ENCODE measurements around the gene ERG. TPM values are rescaled to one million over a fixed set of nuclear protein-coding genes. Genes with fewer than 3 reads are reported as not detected.

Gene ERG
- total RNA-seq, 2 donors from 2014 or later = not detected

DNA sequence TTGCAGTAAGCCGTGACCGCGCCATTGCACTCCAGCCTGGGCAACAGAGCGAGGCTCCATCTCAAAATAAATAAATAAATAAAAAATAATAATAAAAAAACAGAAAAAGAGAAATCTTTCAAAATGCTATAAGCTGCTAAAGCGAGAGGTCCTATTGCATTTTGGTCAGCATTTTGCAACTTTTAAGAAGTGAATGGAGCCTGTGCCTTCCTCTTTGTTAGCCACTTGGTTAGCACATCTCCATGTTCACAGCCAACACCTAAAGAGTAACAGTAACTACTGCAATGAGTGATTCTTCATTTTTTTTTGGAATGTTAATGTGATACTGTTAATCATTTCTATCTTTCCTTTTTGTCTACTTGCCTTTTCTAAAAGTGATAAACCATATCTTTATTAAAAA lies 80.6 kb downstream of the ERG start:
- H3K36me3 Mint-ChIP-seq (ENCODE audit: low read depth) = no peaks in the 10 kb centered on the region
- H3K27ac Mint-ChIP-seq = no peak overlapping the region
- H3K9me3 Mint-ChIP-seq = peaks cover 4% of the 10 kb centered on the region
- no peak overlapping the region for H3K4me3 Mint-ChIP-seq
- peaks cover 15% of the 10 kb centered on the region for H3K27me3 Mint-ChIP-seq
- H3K4me1 Mint-ChIP-seq = no peaks in the 10 kb centered on the region
- no peak for ATAC-seq (replicated peaks)

DNA sequence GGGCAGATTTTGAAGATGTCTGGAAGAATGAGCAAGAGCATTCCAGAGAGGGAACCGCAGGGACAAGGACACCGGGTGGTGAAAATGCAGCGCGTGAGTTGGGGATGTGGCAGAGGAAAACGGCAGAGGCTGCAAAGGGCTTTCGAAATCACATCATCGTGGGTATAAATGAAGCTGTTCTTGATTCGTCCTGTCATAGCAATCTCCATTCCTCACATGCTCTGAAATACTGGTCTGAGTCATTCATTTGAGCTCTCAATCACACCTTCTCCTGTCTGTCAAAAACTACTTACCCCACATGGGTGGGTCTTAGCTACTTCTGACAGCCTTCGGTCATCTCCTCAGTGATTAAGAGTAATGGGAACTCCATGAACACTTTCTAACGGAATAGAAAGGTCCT lies 81.5 kb downstream of the ERG start:
- Mint-ChIP-seq H3K27me3 (peaks cover 15% of the 10 kb centered on the region), H3K9me3 (peaks cover 4% of the 10 kb centered on the region), H3K4me1 (no peaks in the 10 kb centered on the region), H3K36me3 (ENCODE audit: low read depth) (no peaks in the 10 kb centered on the region), H3K27ac (no peak overlapping the region), H3K4me3 (no peak overlapping the region)
- ATAC-seq (replicated peaks) = no peak

DNA sequence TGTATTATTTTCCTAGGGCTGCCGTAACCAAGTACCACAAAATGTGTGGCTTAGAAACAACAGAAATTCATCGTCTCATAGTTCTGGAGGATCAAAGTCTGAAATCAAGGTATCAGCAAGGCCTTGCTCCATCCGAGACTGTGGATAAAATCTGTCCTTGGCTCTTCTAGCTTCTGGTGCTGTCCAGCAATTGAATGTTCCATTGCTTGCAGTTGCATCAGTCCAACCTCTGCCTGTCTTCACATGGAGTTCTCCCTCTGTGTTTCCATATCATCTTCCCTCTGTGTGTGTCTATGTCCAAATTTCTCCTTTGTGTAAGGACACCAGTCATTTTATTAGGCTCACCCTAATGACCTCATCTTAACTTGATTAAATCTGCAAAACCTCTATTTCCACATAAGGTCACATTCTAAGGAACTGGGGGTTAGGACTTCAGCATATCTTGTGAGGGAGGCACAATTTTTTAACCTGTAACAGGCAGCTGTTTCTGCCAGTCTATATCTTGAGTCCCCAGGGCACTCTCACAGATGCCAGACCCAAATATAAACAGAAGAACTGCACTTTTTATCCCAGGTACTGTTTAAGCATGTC lies 84.2 kb downstream of the ERG start:
- H3K4me1 Mint-ChIP-seq = no peaks in the 10 kb centered on the region

DNA sequence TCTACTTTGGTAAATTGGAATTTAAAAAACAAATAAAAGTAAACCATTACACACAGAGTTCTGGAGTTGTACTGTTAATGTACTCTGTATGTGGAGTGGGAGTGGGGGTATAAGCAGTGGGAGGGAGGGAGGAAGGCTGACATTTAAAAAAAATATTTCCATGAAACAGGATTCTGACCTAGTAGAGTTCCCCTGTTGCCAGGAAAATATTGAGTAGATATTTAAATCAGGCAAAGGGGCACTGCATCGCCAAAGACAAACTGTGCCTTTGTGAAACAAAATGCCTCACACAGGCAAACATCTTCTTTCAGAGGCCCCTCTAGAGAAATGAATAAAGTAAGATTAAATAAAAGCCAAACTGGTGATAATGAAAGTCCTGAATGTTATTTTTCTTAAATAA lies 87.8 kb downstream of the ERG start:
- no peak for ATAC-seq (replicated peaks)
- peaks cover 4% of the 10 kb centered on the region for H3K9me3 Mint-ChIP-seq
- no peaks in the 10 kb centered on the region for H3K4me1 Mint-ChIP-seq
- no peak overlapping the region for H3K4me3 Mint-ChIP-seq
- no peaks in the 10 kb centered on the region for H3K36me3 Mint-ChIP-seq (ENCODE audit: low read depth)
- peaks cover 16% of the 10 kb centered on the region for H3K27me3 Mint-ChIP-seq
- no peak overlapping the region for H3K27ac Mint-ChIP-seq

More for the DNA sequence above, 84.2 kb downstream of the ERG start:
- Mint-ChIP-seq H3K27ac (no peak overlapping the region), H3K4me3 (no peak overlapping the region), H3K27me3 (peaks cover 15% of the 10 kb centered on the region), H3K36me3 (ENCODE audit: low read depth) (no peaks in the 10 kb centered on the region), H3K9me3 (peaks cover 4% of the 10 kb centered on the region)
- no peak for ATAC-seq (replicated peaks)

DNA sequence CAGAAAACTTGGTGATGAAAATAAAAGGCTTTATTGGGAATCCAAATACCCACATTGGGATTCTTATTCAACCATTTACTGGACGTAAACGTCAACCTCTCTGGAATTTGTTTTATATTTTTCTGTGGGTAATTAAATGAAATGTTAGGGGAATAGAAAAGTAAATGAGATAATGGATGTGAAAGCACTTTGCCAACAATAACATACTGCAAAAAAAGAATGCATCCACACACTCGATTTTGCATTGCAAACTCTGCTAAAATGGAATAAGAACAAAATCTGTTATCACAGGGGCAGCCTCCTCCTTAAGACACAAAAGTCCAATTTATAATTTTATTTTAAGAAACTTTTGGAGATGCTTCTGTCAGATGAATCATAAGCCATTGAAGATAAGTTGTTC lies 88.4 kb downstream of the ERG start:
- H3K27ac Mint-ChIP-seq = no peak overlapping the region
- no peak for ATAC-seq (replicated peaks)
- no peaks in the 10 kb centered on the region for H3K36me3 Mint-ChIP-seq (ENCODE audit: low read depth)
- peaks cover 4% of the 10 kb centered on the region for H3K9me3 Mint-ChIP-seq
- peaks cover 17% of the 10 kb centered on the region for H3K27me3 Mint-ChIP-seq
- H3K4me3 Mint-ChIP-seq = no peak overlapping the region
- H3K4me1 Mint-ChIP-seq = no peaks in the 10 kb centered on the region

DNA sequence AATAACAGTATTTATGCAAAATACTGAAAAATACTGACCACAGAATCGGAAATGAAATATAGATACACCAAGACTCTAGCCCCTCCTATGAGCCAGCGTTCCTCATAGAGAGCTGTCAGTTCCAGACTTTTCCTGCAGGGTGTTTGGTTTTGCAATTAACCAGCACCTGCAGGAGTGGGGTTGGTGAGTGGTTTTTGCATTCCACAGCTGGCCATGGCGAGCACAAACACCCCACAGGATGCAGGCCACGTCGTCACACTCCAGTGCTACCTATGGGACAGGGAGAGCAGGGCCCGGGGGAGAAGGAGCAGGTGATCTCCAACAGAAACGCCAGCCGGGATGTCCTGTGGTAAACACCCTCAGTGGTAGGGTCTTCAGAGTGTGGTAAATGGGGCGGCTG lies 94.1 kb downstream of the ERG start:
- Mint-ChIP-seq H3K4me3 (no peak overlapping the region), H3K36me3 (ENCODE audit: low read depth) (no peaks in the 10 kb centered on the region), H3K27ac (no peak overlapping the region), H3K4me1 (no peaks in the 10 kb centered on the region), H3K27me3 (peaks cover 24% of the 10 kb centered on the region), H3K9me3 (no peaks in the 10 kb centered on the region)
- no peak for ATAC-seq (replicated peaks)

DNA sequence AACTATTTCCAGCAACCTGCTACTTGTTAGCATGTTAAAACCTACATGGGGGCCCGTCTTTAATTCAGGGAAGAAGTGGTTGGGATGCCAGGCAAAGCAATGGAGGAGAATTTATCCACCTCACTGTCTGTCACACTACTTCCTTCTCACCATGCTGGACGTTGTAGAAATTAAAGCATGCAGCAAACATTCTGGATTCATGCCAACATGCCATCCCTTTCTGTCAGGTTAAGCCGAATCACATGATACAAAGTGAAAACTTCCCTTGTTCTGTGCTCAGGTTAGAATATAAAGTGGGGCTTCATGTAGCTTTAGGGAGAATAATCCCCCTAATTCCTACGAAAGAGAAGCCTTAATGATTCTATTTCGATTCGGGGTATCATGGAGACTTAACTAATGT lies 95.5 kb downstream of the ERG start:
- Mint-ChIP-seq H3K9me3 (no peaks in the 10 kb centered on the region), H3K27me3 (peaks cover 20% of the 10 kb centered on the region)
- ATAC-seq (replicated peaks) = no peak

DNA sequence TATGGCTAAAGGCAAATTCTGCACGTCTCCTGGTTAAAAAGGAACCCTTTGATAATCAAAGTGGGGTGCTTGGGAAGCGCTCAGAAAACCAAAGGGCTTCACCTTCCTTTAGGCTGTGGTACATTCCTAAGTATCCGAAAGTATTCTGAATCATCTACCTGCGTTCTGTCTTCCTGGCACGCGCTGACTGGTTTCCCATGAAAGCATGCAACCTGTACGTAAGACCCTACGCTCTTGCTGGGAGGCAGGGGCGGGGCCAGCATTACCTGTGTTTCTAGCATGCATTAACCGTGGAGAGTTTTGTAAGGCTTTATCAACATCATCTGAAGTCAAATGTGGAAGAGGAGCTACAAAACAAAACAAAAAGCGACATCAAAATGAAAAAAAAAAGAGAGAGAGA lies 96.0 kb downstream of the ERG start:
- Mint-ChIP-seq H3K36me3 (ENCODE audit: low read depth) (no peaks in the 10 kb centered on the region), H3K4me1 (no peaks in the 10 kb centered on the region), H3K9me3 (no peaks in the 10 kb centered on the region), H3K27ac (no peak overlapping the region), H3K4me3 (no peak overlapping the region), H3K27me3 (peaks cover 20% of the 10 kb centered on the region)
- ATAC-seq (replicated peaks) = no peak

More for the DNA sequence above, 95.5 kb downstream of the ERG start:
- Mint-ChIP-seq H3K36me3 (ENCODE audit: low read depth) (no peaks in the 10 kb centered on the region), H3K4me3 (no peak overlapping the region), H3K4me1 (no peaks in the 10 kb centered on the region), H3K27ac (no peak overlapping the region)

DNA sequence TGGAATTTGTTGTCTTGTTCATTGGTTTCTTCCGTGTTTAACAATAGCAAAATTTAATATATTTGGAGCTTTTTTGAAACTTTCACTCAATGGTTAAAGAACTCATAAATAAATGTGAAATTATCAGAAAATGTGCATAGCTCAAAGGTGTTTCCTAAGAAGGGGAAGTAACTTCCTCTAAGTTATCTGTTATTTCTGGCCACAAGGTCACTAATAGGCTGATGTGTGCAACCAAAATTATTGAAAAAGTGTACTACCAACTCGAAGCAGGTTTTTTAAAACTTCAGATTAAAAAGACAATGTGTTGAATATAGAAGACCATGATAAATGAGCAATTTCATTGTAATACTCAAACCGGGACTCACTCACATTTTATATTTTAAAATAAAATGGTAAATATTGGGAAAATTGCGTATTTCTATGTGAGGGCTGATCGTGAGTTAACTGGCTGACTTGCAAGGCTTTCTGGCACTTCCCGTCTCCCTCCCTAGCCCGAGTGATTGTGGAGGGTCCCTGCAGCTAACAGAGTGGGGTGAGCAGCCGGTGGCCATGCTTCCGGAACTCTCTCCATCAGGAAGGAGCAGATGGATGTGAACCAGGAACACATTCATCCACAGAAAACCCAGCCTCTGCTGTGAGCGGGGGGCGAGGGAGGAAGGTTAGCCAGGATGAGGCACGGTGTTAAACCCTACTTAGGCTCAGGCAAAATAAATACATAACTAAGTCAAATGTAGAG lies 96.9 kb downstream of the ERG start:
- H3K27ac Mint-ChIP-seq = no peak overlapping the region
- H3K9me3 Mint-ChIP-seq = no peaks in the 10 kb centered on the region
- no peak overlapping the region for H3K4me3 Mint-ChIP-seq
- H3K4me1 Mint-ChIP-seq = no peaks in the 10 kb centered on the region
- ATAC-seq (replicated peaks) = no peak
- H3K36me3 Mint-ChIP-seq (ENCODE audit: low read depth) = no peaks in the 10 kb centered on the region
- H3K27me3 Mint-ChIP-seq = peaks cover 27% of the 10 kb centered on the region

DNA sequence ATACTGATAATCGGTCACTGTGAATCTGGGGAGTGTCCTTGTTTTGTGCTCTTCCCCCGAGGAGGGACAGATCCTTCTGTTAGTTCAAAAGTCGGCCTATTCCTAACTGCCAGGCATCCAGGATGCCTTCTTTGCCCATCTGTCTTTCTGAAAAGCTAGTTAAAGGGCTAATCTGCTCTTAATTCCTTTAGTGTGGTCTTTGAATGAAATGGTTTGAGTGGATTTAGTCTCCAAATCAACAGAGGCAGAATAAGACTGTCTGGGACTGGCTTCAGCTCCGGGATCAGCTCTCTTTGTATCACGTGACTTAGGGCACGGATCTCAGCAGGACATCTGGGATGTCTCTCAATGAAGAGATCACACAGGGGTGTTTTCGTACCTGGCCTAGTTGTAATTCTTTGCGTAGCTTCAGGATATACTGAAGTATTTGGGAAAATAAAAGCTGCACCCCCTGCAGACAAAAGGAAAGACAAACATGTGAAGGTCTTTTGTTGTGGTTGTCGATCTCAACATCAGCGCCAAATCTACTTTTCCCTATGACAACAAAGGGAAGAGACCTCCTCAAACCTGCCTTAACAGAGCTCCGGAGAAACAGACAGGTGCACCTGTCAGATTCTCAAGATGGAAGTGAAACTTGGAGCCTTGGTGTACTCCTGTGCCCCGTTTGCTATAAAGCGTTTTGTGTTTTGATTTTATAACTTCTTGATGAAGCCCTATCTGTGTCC lies 97.9 kb downstream of the ERG start:
- Mint-ChIP-seq H3K36me3 (ENCODE audit: low read depth) (no peaks in the 10 kb centered on the region), H3K4me1 (no peaks in the 10 kb centered on the region), H3K9me3 (no peaks in the 10 kb centered on the region), H3K27ac (no peak overlapping the region), H3K4me3 (no peak overlapping the region), H3K27me3 (peaks cover 29% of the 10 kb centered on the region)
- ATAC-seq (replicated peaks) = no peak

DNA sequence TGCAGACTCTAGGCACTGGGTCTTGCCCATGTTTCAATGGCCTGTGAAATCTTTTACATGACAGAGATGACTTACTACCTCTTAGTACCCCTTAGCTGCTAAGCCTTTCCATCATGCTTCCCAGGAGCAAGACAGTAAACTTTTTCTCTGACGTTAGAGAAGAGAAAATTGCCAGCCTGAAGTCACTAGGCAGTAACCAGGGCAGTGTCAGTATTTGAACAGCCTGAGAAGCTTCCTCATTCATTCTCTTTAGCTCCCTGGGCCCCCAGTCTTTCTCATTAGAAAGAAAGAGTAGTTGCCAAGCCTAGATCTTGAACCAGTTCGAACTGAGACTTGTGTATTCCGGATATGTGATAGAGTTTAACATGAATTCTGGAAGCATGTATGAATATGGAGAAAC lies 99.2 kb downstream of the ERG start:
- Mint-ChIP-seq H3K36me3 (ENCODE audit: low read depth) (no peaks in the 10 kb centered on the region), H3K4me1 (no peaks in the 10 kb centered on the region), H3K27me3 (peaks cover 23% of the 10 kb centered on the region), H3K4me3 (no peak overlapping the region), H3K9me3 (no peaks in the 10 kb centered on the region), H3K27ac (no peak overlapping the region)
- ATAC-seq (replicated peaks) = no peak

DNA sequence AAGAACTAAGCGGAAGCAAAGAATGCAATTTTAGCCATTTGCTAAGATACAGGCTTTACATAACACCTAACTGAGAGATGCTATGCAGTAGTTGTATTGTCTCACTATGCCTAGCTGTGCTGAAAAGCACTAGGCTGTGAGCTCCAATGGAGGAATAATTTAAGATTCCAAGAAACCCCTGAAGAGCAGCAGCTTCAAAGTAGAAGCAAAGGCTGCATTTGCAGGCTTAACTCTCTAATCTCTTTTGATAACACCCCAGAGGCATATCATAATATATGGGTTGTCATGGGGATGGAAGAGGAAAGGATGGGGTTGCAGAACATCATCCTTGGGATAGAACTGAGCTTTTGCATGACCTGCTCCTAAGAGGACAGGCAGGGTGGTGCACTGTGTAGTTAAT lies 102.0 kb downstream of the ERG start:
- peaks cover 24% of the 10 kb centered on the region for H3K27me3 Mint-ChIP-seq
- no peak overlapping the region for H3K4me3 Mint-ChIP-seq
- no peak overlapping the region for H3K27ac Mint-ChIP-seq
- ATAC-seq (replicated peaks) = no peak
- no peaks in the 10 kb centered on the region for H3K9me3 Mint-ChIP-seq
- H3K36me3 Mint-ChIP-seq (ENCODE audit: low read depth) = no peaks in the 10 kb centered on the region
- H3K4me1 Mint-ChIP-seq = no peaks in the 10 kb centered on the region

DNA sequence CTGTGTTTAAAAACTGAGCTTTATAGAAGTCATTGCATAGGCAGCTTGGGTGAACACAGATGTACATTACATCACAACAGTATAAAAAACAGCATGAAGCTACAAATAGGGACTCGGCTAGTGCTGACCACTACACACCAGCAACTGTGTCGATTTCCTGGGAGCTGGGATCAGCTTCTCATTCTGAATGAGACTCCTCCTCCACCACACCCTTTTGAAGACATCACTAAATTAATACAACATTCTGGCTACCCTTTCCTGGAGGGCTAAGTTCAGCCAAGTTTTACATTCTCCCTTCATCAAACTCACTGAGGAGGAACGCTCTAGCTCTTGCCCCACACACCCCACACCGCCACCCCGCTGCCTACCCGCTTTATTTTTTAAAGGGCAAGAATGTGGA lies 102.7 kb downstream of the ERG start:
- Mint-ChIP-seq H3K4me3 (no peak overlapping the region), H3K36me3 (ENCODE audit: low read depth) (no peaks in the 10 kb centered on the region), H3K9me3 (no peaks in the 10 kb centered on the region), H3K27me3 (peaks cover 23% of the 10 kb centered on the region), H3K27ac (no peak overlapping the region), H3K4me1 (no peaks in the 10 kb centered on the region)
- no peak for ATAC-seq (replicated peaks)

DNA sequence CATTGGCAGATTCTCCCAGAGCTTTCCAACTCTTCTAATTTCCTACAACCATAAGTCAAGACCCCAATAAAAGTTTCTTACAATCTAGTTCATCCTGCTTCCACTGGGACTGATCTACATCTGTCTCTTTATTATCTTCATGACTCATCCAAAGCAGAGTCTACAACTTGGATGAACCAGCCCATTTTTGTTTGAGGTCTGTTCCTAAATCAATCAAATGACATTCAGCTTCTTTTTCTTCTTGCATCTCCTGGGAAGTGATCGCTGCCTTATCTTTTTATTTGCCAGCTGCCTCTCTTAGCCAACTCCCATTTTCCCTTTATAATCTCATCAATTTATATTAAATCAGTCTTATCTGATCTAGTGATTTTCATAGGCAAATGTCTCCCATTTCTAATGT lies 105.6 kb downstream of the ERG start:
- no peak overlapping the region for H3K27ac Mint-ChIP-seq
- H3K4me3 Mint-ChIP-seq = no peak overlapping the region
- peaks cover 21% of the 10 kb centered on the region for H3K27me3 Mint-ChIP-seq
- no peaks in the 10 kb centered on the region for H3K36me3 Mint-ChIP-seq (ENCODE audit: low read depth)
- no peaks in the 10 kb centered on the region for H3K9me3 Mint-ChIP-seq
- no peaks in the 10 kb centered on the region for H3K4me1 Mint-ChIP-seq
- ATAC-seq (replicated peaks) = no peak

DNA sequence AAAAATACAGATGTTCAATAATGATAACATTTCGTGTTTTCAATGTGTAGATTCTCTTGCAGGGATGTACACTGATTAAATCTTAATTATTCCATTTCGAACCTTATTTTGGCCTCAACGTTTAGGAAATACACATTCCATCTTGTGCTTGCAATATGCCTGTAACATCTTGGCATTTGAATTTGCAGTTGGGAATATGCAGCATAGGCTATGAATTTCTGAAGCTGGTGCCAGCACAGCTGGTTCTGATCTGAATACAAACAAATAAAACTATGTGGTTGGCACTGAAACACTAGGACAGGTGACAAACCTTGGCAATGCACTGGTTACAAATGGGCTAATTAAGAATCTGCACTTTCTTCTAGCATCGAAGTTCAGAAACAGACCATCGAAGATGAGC lies 108.4 kb downstream of the ERG start:
- Mint-ChIP-seq H3K4me3 (no peak overlapping the region), H3K9me3 (no peaks in the 10 kb centered on the region), H3K36me3 (ENCODE audit: low read depth) (no peaks in the 10 kb centered on the region), H3K4me1 (no peaks in the 10 kb centered on the region), H3K27ac (no peak overlapping the region), H3K27me3 (peaks cover 18% of the 10 kb centered on the region)
- ATAC-seq (replicated peaks) = no peak

Measured in activated T-helper 17 cell treated with anti-CD3 and anti-CD28 coated beads, Interleukin-2, amount 50 U/mL, for 72 hours (primary cell).